CD4-positive, alpha-beta T cell treated with Interferon gamma for 1 hour (primary cell): ENCODE measurements around the gene SNX11.

Experiments used
- DNase-seq: peaks from one replicate; pipeline ENCODE4 v3.0.0-alpha.2; 2020

The SNX11 gene

GRCh38 chr17:48169926-48170325, 62.4 kb downstream of the SNX11 start:
- no peak for DNase-seq
